RWPE2 (cell line): ENCODE data around the gene RHBDL3.

Experiments used
- ATAC-seq: fragments of 200-7000 bp; cut with Tn5 transposase; 3 replicates; pipeline ENCODE4 v1.9.1; 2021; ENCODE audit warnings: low read depth
- DNase-seq: peaks from one replicate; pipeline ENCODE4 v3.0.0-alpha.2; 2020; ENCODE audit warnings: low spot score
- H3K27ac ChIP-seq: fragments of 450-650 bp; 2 replicates; pipeline ENCODE4 v1.5.1; 2017; ENCODE audit warnings: mild to moderate bottlenecking; ENCODE audit not compliant: poor library complexity, severe bottlenecking
- H3K27me3 ChIP-seq: fragments of 250-450 bp; sonication (Bioruptor Pico); 2 replicates; pipeline ENCODE4 v1.5.1; 2021; ENCODE audit warnings: mild to moderate bottlenecking, moderate library complexity; ENCODE audit not compliant: insufficient read depth, poor library complexity, severe bottlenecking
- H3K36me3 ChIP-seq: fragments of 250-450 bp; sonication (Bioruptor Pico); 2 replicates; pipeline ENCODE4 v1.5.1; 2020; ENCODE audit warnings: low read depth, mild to moderate bottlenecking, moderate library complexity
- H3K4me1 ChIP-seq: fragments of 250-450 bp; sonication (Bioruptor Pico); 2 replicates; pipeline ENCODE4 v1.5.1; 2021; ENCODE audit warnings: mild to moderate bottlenecking, moderate library complexity; ENCODE audit not compliant: insufficient read depth, poor library complexity, severe bottlenecking
- H3K4me3 ChIP-seq: fragments of 250-450 bp; sonication (Bioruptor Pico); 2 replicates; pipeline ENCODE4 v1.5.1; 2021; ENCODE audit warnings: mild to moderate bottlenecking, moderate library complexity; ENCODE audit not compliant: severe bottlenecking
- H3K9me3 ChIP-seq: fragments of 250-450 bp; sonication (Bioruptor Pico); 2 replicates; pipeline ENCODE4 v1.5.1; 2021; ENCODE audit warnings: mild to moderate bottlenecking, moderate library complexity; ENCODE audit not compliant: severe bottlenecking
- CTCF ChIP-seq: fragments of 450-650 bp; IDR thresholded peaks from one replicate; pipeline ENCODE4 v1.5.1; 2017; ENCODE audit warnings: mild to moderate bottlenecking, moderate library complexity; ENCODE audit not compliant: poor library complexity, severe bottlenecking

RHBDL3 gene

DNA sequence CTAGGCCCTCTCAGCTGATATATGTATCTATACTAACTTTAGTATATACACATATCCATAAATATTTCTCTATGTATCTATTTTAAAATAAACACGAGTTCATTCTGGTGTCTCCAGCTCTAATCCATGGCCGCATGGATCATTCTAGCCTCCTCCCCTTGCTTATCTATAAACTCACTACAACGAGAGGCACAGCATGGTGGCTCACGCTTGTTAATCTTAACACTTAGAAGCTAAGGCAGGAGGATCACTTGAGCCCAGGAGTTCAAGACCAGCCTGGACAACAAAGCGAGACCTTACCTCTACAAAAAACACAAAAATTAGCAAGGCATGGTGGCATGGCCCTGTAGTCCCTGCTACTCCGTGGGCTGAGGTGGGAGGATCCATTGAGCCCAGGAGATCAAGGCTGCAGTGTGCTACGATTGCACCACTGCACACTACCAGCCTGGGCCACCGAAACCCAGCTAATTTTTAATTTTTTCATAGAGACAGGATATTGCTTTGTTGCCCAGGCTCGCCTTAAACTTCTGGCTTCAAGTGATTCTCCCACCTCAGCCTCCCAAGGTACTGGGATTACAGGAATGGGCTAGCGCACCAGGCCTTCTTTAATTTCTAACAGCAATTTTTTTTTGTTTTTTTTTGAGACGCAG, 80.4 kb downstream of the RHBDL3 start:
- Histone ChIP-seq H3K9me3 (no peaks in the 10 kb centered on the region), H3K4me3 (no peak overlapping the region), H3K27me3 (no peaks in the 10 kb centered on the region), H3K36me3 (peaks cover 3% of the 10 kb centered on the region), H3K27ac (no peak overlapping the region), H3K4me1 (peaks cover 5% of the 10 kb centered on the region)
- ATAC-seq (no peak), DNase-seq (no peak)
- no peak for TF ChIP-seq CTCF

- no peak overlapping the region for H3K4me3 ChIP-seq
- H3K4me1 ChIP-seq, result peaks cover 19% of the 10 kb centered on the region
- no peaks in the 10 kb centered on the region for H3K27me3 ChIP-seq
- H3K9me3 ChIP-seq, result no peaks in the 10 kb centered on the region
- peaks cover 26% of the 10 kb centered on the region for H3K36me3 ChIP-seq
- ATAC-seq, result no peak
- no peak for TF ChIP-seq CTCF
- H3K27ac ChIP-seq, result no peak overlapping the region
- no peak for DNase-seq
Observed at GRCh38 chr17:32348483-32348800, 82.8 kb downstream of the RHBDL3 start.

GRCh38 chr17:32349503-32349853, 83.8 kb downstream of the RHBDL3 start:
- no peak for ATAC-seq
- Histone ChIP-seq H3K9me3 (no peaks in the 10 kb centered on the region), H3K4me3 (peak overlapping the region; percentile 85), H3K4me1 (peaks cover 19% of the 10 kb centered on the region), H3K27me3 (no peaks in the 10 kb centered on the region), H3K27ac (peak overlapping the region; percentile 82), H3K36me3 (peaks cover 34% of the 10 kb centered on the region)
- no peak for DNase-seq
- TF ChIP-seq CTCF, result no peak

GRCh38 chr17:32349854-32350665, 84.4 kb downstream of the RHBDL3 start, which contains the start of gene ZNF207:
Gene ZNF207, plus strand, starts transcription at chr17:32350157. Its CDS starts 129 bp downstream, at chr17:32350286.
- H3K4me3 ChIP-seq, result peak within 1 kb of the TSS; percentile 85
- DNase-seq (peak; percentile 93), ATAC-seq (peak; percentile 93)
- TF ChIP-seq CTCF, result no peak
- no peaks in the 10 kb centered on the region for H3K9me3 ChIP-seq
- peaks cover 24% of the 10 kb centered on the region for H3K4me1 ChIP-seq
- H3K36me3 ChIP-seq, result peaks cover 40% of the 10 kb centered on the region
- H3K27ac ChIP-seq, result peak within 1 kb of the TSS; percentile 82
- H3K27me3 ChIP-seq, result no peaks in the 10 kb centered on the region
